OCI-LY3 (cell line): Measurements from ENCODE around the gene COLGALT1.

Experiments
- H2AFZ ChIP-seq: fragments of 200-600, 300-600 bp; shearing (Covaris generic); 2 replicates; pipeline ENCODE4 v1.6.0; 2014; ENCODE audit warnings: antibody characterized with exemption, low read depth, low read length
- H3K27ac ChIP-seq: fragments of 200-600, 300-600 bp; sonication (generic); 2 replicates; pipeline ENCODE4 v1.5.1; 2014; ENCODE audit warnings: mild to moderate bottlenecking, low read length, moderate library complexity, mixed read lengths
- H3K27me3 ChIP-seq: fragments of 200-600, 300-600 bp; sonication (generic); 2 replicates; pipeline ENCODE4 v1.6.1; 2014; ENCODE audit warnings: low read depth, low read length, mixed read lengths
- H3K36me3 ChIP-seq: fragments of 200-600, 300-600 bp; sonication (generic); replicated peaks from 2 replicates; pipeline ENCODE3; 2014; ENCODE audit warnings: low read depth, low read length, mixed read lengths
- H3K4me1 ChIP-seq: fragments of 300-600, 200-600 bp; sonication (generic); 2 replicates; pipeline ENCODE4 v1.6.1; 2014; ENCODE audit warnings: low read length, mixed read lengths
- H3K4me2 ChIP-seq: fragments of 200-600, 300-600 bp; sonication (generic); 2 replicates; pipeline ENCODE4 v1.6.1; 2014; ENCODE audit warnings: low read length, mixed read lengths
- H3K4me3 ChIP-seq: fragments of 300-600, 200-600 bp; sonication (generic); 2 replicates; pipeline ENCODE4 v1.5.1; 2014; ENCODE audit warnings: antibody characterized with exemption, mild to moderate bottlenecking, low read length, moderate library complexity
- H3K79me2 ChIP-seq: fragments of 300-600, 200-600 bp; shearing (Covaris generic); 2 replicates; pipeline ENCODE4 v1.6.1; 2014; ENCODE audit warnings: mild to moderate bottlenecking, low read length, mixed read lengths
- H3K9ac ChIP-seq: fragments of 300-600, 200-600 bp; shearing (Covaris generic); 2 replicates; pipeline ENCODE4 v1.6.0; 2014; ENCODE audit warnings: mild to moderate bottlenecking, low read length, moderate library complexity
- H3K9me3 ChIP-seq: fragments of 200-600, 300-600 bp; shearing (Covaris generic); 2 replicates; pipeline ENCODE4 v1.6.1; 2014; ENCODE audit warnings: low read length, mixed read lengths; ENCODE audit not compliant: insufficient read depth
- H4K20me1 ChIP-seq: fragments of 200-600, 300-600 bp; sonication (generic); 2 replicates; pipeline ENCODE4 v1.6.1; 2016; ENCODE audit warnings: low read length, mixed read lengths; ENCODE audit not compliant: insufficient read depth
- CTCF ChIP-seq: fragments of 200-600, 300-600 bp; sonication (generic); IDR thresholded peaks from 2 replicates; pipeline ENCODE4 v1.5.1; 2014; ENCODE audit warnings: antibody characterized with exemption, low read length, low read depth
- EZH2phosphoT487 ChIP-seq: fragments of 200-600 bp; shearing (Covaris generic); IDR thresholded peaks from 2 replicates; pipeline ENCODE4 v1.6.1; 2018; ENCODE audit warnings: antibody characterized with exemption, mixed run types, low read depth

The COLGALT1 gene

GRCh38 chr19:17525141-17525540 is 30.3 kb upstream of the COLGALT1 start:
- peak overlapping the region; percentile 97 for H3K27ac ChIP-seq
- peaks cover 12% of the 10 kb centered on the region for H4K20me1 ChIP-seq
- no peaks in the 10 kb centered on the region for H3K27me3 ChIP-seq
- no peak overlapping the region; the same call in 1 of the 2 replicates for H3K9ac ChIP-seq
- H3K9me3 ChIP-seq, result peaks cover 31% of the 10 kb centered on the region
- H2AFZ ChIP-seq, result no peak overlapping the region
- H3K4me1 ChIP-seq, result peaks cover 76% of the 10 kb centered on the region
- H3K4me3 ChIP-seq, result peak overlapping the region; percentile 1; the same call in 1 of the 2 replicates
- H3K79me2 ChIP-seq, result peaks cover 68% of the 10 kb centered on the region
- peaks cover 62% of the 10 kb centered on the region for H3K36me3 ChIP-seq
- no peak for TF ChIP-seq CTCF
- no peak for TF ChIP-seq EZH2phosphoT487
- H3K4me2 ChIP-seq, result no peak overlapping the region

GRCh38 chr19:17526922-17527321 is 28.5 kb upstream of the COLGALT1 start:
- no peaks in the 10 kb centered on the region for H3K27me3 ChIP-seq
- H4K20me1 ChIP-seq, result peaks cover 30% of the 10 kb centered on the region
- H3K79me2 ChIP-seq, result peaks cover 81% of the 10 kb centered on the region
- H3K4me1 ChIP-seq, result peaks cover 85% of the 10 kb centered on the region
- H2AFZ ChIP-seq, result no peak overlapping the region
- peak overlapping the region; percentile 92 for H3K4me2 ChIP-seq
- peak overlapping the region; percentile 98 for H3K9ac ChIP-seq
- H3K4me3 ChIP-seq, result peak overlapping the region; percentile 84
- peak overlapping the region; percentile 97 for H3K27ac ChIP-seq
- TF ChIP-seq EZH2phosphoT487 (no peak), CTCF (no peak)
- peaks cover 31% of the 10 kb centered on the region for H3K9me3 ChIP-seq
- H3K36me3 ChIP-seq, result peaks cover 70% of the 10 kb centered on the region

- H3K27ac ChIP-seq, result peak overlapping the region; percentile 97
- H3K27me3 ChIP-seq, result no peaks in the 10 kb centered on the region
- H4K20me1 ChIP-seq, result peaks cover 34% of the 10 kb centered on the region
- H3K4me1 ChIP-seq, result peaks cover 81% of the 10 kb centered on the region
- H3K9me3 ChIP-seq, result peaks cover 30% of the 10 kb centered on the region
- peak overlapping the region; percentile 84 for H3K4me3 ChIP-seq
- peaks cover 71% of the 10 kb centered on the region for H3K36me3 ChIP-seq
- peak overlapping the region; percentile 98 for H3K9ac ChIP-seq
- H3K4me2 ChIP-seq, result peak overlapping the region; percentile 92
- peaks cover 84% of the 10 kb centered on the region for H3K79me2 ChIP-seq
- TF ChIP-seq EZH2phosphoT487, result no peak
- TF ChIP-seq CTCF, result no peak
- no peak overlapping the region for H2AFZ ChIP-seq
These were observed 28.1 kb upstream of the COLGALT1 start for GRCh38 chr19:17527326-17527725.

GRCh38 chr19:17528610-17529009 is 26.8 kb upstream of the COLGALT1 start:
- Histone ChIP-seq H2AFZ (no peak overlapping the region), H3K9me3 (peaks cover 26% of the 10 kb centered on the region), H3K9ac (peak overlapping the region; percentile 98), H3K4me2 (peak overlapping the region; percentile 92), H3K36me3 (peaks cover 76% of the 10 kb centered on the region), H3K79me2 (peaks cover 91% of the 10 kb centered on the region), H3K27me3 (no peaks in the 10 kb centered on the region), H4K20me1 (peaks cover 45% of the 10 kb centered on the region), H3K4me3 (peak overlapping the region; percentile 84), H3K4me1 (peaks cover 70% of the 10 kb centered on the region), H3K27ac (peak overlapping the region; percentile 97)
- TF ChIP-seq CTCF, result no peak
- TF ChIP-seq EZH2phosphoT487, result no peak
